Measurements from ENCODE around the gene IPO7.

- no peak for TF ChIP-seq POLR2AphosphoS5 (IDR thresholded peaks at IDR 0.05)
- no peak for TF ChIP-seq CTCF (IDR thresholded peaks at IDR 0.05)
Measured at GRCh38 chr11:9344061-9344680, 40.3 kb upstream of the IPO7 start.
